ENCODE results near the gene ZNF334.
A peak's percentile ranks its signal among the peaks of the same experiment; 100 is the strongest.

ZNF334 gene

GRCh38 chr20:46512943-46513844, at the start of gene ZNF334:
Gene ZNF334 (minus strand): TSS chr20:46513559. CDS start chr20:46512102, 1,457 bp downstream.
- no peak for TF ChIP-seq CTCF (IDR thresholded peaks at IDR 0.05; ENCODE audit: control insufficient read depth, extremely low read depth, insufficient read depth)
- peak within 1 kb of the TSS; percentile 59 for H3K4me3 ChIP-seq (ENCODE audit: low read depth, low read length)
- no peak for DNase-seq (ENCODE audit: low read depth)

GRCh38 chr20:46562373-46563169, 49.2 kb upstream of the ZNF334 start:
- DNase-seq (ENCODE audit: low read depth) = no peak
- no peak overlapping the region for H3K4me3 ChIP-seq (ENCODE audit: low read depth, low read length)
- TF ChIP-seq CTCF (IDR thresholded peaks at IDR 0.05; ENCODE audit: control insufficient read depth, extremely low read depth, insufficient read depth) = peak; percentile 74

GRCh38 chr20:46562009-46562372, 48.6 kb upstream of the ZNF334 start:
- no peak for TF ChIP-seq CTCF (IDR thresholded peaks at IDR 0.05; ENCODE audit: control insufficient read depth, extremely low read depth, insufficient read depth)
- no peak for DNase-seq (ENCODE audit: low read depth)
- H3K4me3 ChIP-seq (ENCODE audit: low read depth, low read length) = no peak overlapping the region

- H3K4me3 ChIP-seq (ENCODE audit: low read depth, low read length) = no peak overlapping the region
- peak; percentile 7; the same call in 1 of the 2 replicates for TF ChIP-seq CTCF (IDR thresholded peaks at IDR 0.05; ENCODE audit: control insufficient read depth, extremely low read depth, insufficient read depth)
- DNase-seq (ENCODE audit: low read depth) = no peak
Measured at GRCh38 chr20:46559685-46560440, 46.5 kb upstream of the ZNF334 start.

- no peak for DNase-seq (ENCODE audit: low read depth)
- TF ChIP-seq CTCF (IDR thresholded peaks at IDR 0.05; ENCODE audit: control insufficient read depth, extremely low read depth, insufficient read depth) = no peak
- no peak overlapping the region for H3K4me3 ChIP-seq (ENCODE audit: low read depth, low read length)
Measured at GRCh38 chr20:46559001-46559400, 45.6 kb upstream of the ZNF334 start.

- TF ChIP-seq CTCF (IDR thresholded peaks at IDR 0.05; ENCODE audit: control insufficient read depth, extremely low read depth, insufficient read depth) = no peak
- no peak overlapping the region for H3K4me3 ChIP-seq (ENCODE audit: low read depth, low read length)
- DNase-seq (ENCODE audit: low read depth) = no peak
Measured at GRCh38 chr20:46558511-46558959, 45.2 kb upstream of the ZNF334 start.
